ENCODE measurements around the gene SLC8A3. TPM values are rescaled to one million over a fixed set of nuclear protein-coding genes. Genes with fewer than 3 reads are reported as not detected.

SLC8A3 gene
- total RNA-seq, 1 experiment from 2014 or later, result 0.13 TPM

- no peaks in the 10 kb centered on the region for H3K9me3 ChIP-seq (ENCODE audit: control insufficient read depth, low read depth, low read length)
- H3K27ac ChIP-seq (ENCODE audit: insufficient read length, low read depth, low read length), result no peak overlapping the region
- no peaks in the 10 kb centered on the region; the same call in 1 of the 2 replicates for H3K4me1 ChIP-seq (ENCODE audit: insufficient read depth, low read length)
- no peak overlapping the region for H2AK5ac ChIP-seq (ENCODE audit: insufficient read length, low read length)
- H3K27me3 Mint-ChIP-seq (ENCODE audit: low read depth), result peaks cover 5% of the 10 kb centered on the region
- no peak overlapping the region for H2BK12ac ChIP-seq (ENCODE audit: insufficient read length, low read depth, low read length)
- H3T11ph ChIP-seq (ENCODE audit: low read length), result no peak overlapping the region
- no peaks in the 10 kb centered on the region for H3K36me3 Mint-ChIP-seq (ENCODE audit: insufficient read depth in 1 of 3, low read depth in 3 of 3)
- H3K9ac ChIP-seq (ENCODE audit: extremely low read depth, insufficient read length, low read length), result no peak overlapping the region
- H3K79me1 ChIP-seq (ENCODE audit: insufficient read depth, low read depth, low read length, poor library complexity, severe bottlenecking), result no peaks in the 10 kb centered on the region
- H4K91ac ChIP-seq (ENCODE audit: insufficient read length, low read depth, low read length), result no peak overlapping the region
- H3K27ac Mint-ChIP-seq, result no peak overlapping the region; a peak in 1 of 7 replicates
- no peak overlapping the region for H4K5ac ChIP-seq (ENCODE audit: insufficient read length, low read depth, low read length)
- H3K79me2 ChIP-seq (ENCODE audit: insufficient read depth, low read length), result no peaks in the 10 kb centered on the region
- no peaks in the 10 kb centered on the region for H3K27me3 ChIP-seq (ENCODE audit: insufficient read depth, low read length)
- no peak overlapping the region for H4K8ac ChIP-seq (replicated peaks; ENCODE audit: insufficient read length, low read depth, low read length)
- H4K20me1 ChIP-seq (ENCODE audit: control insufficient read depth, insufficient read depth, insufficient read length), result no peaks in the 10 kb centered on the region
- no peaks in the 10 kb centered on the region for H3K9me3 Mint-ChIP-seq
- H2BK20ac ChIP-seq (ENCODE audit: low read depth, low read length, poor library complexity, severe bottlenecking), result no peak overlapping the region
- peaks cover 3 to 16% of the 10 kb centered on the region in 2 experiments; a peak in 3 of 4 replicates for H3K4me1 Mint-ChIP-seq
- no peak overlapping the region for H2BK5ac ChIP-seq (ENCODE audit: insufficient read length, low read length)
- H3K23ac ChIP-seq (ENCODE audit: insufficient read length, low read depth, low read length), result no peak overlapping the region
- DNase-seq, result no peak
- H2BK15ac ChIP-seq (ENCODE audit: low read depth, low read length), result no peak overlapping the region
- no peak overlapping the region for H2AFZ ChIP-seq (ENCODE audit: low read length)
- no peak overlapping the region for H3K4me2 ChIP-seq (ENCODE audit: insufficient read depth, insufficient read length, low read length)
- no peak overlapping the region for H3K18ac ChIP-seq (ENCODE audit: insufficient read length, low read depth, low read length)
- no CpG with 5 or more reads among the region's 2 CpGs for WGBS (ENCODE audit: extremely low coverage, insufficient read length, low lambda C conversion rate)
- H3K4ac ChIP-seq (ENCODE audit: low read depth, low read length), result no peak overlapping the region
- no peak overlapping the region for H3K56ac ChIP-seq (ENCODE audit: insufficient read length, low read depth, low read length)
- TF ChIP-seq CTCF (conservative IDR thresholded peaks at IDR 0.05), result no peak
- H3K23me2 ChIP-seq (ENCODE audit: insufficient read length, low read depth, low read length, poor library complexity, severe bottlenecking), result no peaks in the 10 kb centered on the region
- no peak overlapping the region for H3K14ac ChIP-seq (ENCODE audit: insufficient read depth, low read length)
- no peak overlapping the region for H2BK120ac ChIP-seq (ENCODE audit: low read depth, low read length, poor library complexity, severe bottlenecking)
- no peak overlapping the region for H3K4me3 Mint-ChIP-seq
Measured at GRCh38 chr14:70077720-70078119, 111.0 kb downstream of the SLC8A3 start.

Data from H9 (cell line).